Panc1 (cell line): Measurements from ENCODE around the gene CLECL1. TPM values are rescaled to one million over a fixed set of nuclear protein-coding genes. Genes with fewer than 3 reads are reported as not detected.

Source experiments
- ATAC-seq: fragments of 200-7000 bp; cut with Tn5 transposase; 2 replicates; pipeline ENCODE4 v1.9.1; 2020; ENCODE audit warnings: mild to moderate bottlenecking, moderate library complexity
- BruUV-seq: library from RNA; stranded (reverse); fragments of 400-500 nt; replicated peaks from 2 replicates; lab custom pipeline; 2021; lab: Mats Ljungman, UMichigan
- CTCF ChIA-PET: fragments of 300-600 bp; sonication (Branson Sonifier 250); formaldehyde crosslinking; loops from one replicate; lab custom pipeline; 2022; ENCODE audit warnings: antibody characterized with exemption; lab: Charles Lee
- POLR2A ChIA-PET: fragments of 300-600 bp; sonication (Branson Sonifier 250); formaldehyde crosslinking; loops from one replicate; lab custom pipeline; 2022; ENCODE audit warnings: antibody characterized with exemption; lab: Charles Lee
- DNase-seq: peaks from one replicate; pipeline ENCODE4 v3.0.0-alpha.2; 2010; ENCODE audit warnings: low read depth, low spot score
- H3K27ac ChIP-seq: 2 replicates; pipeline ENCODE4 v1.5.1; 2011; ENCODE audit warnings: mild to moderate bottlenecking, low read length, inconsistent platforms
- H3K27me3 ChIP-seq: fragments of 200-500 bp; sonication (Bioruptor generic); 2 replicates; pipeline ENCODE4 v1.6.0; 2014; ENCODE audit warnings: low read length, inconsistent platforms; ENCODE audit not compliant: control insufficient read depth, insufficient read depth
- H3K36me3 ChIP-seq: fragments of 200-500 bp; sonication (Bioruptor generic); 2 replicates; pipeline ENCODE4 v1.5.1; 2014; ENCODE audit warnings: inconsistent platforms, mild to moderate bottlenecking, low read length, moderate library complexity; ENCODE audit not compliant: control insufficient read depth, insufficient read depth
- H3K4me1 ChIP-seq: 2 replicates; pipeline ENCODE4 v1.5.1; 2011; ENCODE audit warnings: inconsistent platforms, mild to moderate bottlenecking, low read length, moderate library complexity; ENCODE audit not compliant: control insufficient read depth, insufficient read depth
- H3K4me3 ChIP-seq, 2 experiments: 2 replicates each; pipeline ENCODE4 v1.5.1; 2011 to 2012; ENCODE audit warnings: low read depth in 2 of 2, low read length in 2 of 2, mild to moderate bottlenecking in 2 of 2, inconsistent platforms in 1 of 2, moderate library complexity in 1 of 2
- H3K9me3 ChIP-seq: fragments of 200-500 bp; sonication (Bioruptor generic); 2 replicates; pipeline ENCODE4 v1.5.1; 2014; ENCODE audit warnings: low read depth, mild to moderate bottlenecking, inconsistent platforms, low read length, moderate library complexity; ENCODE audit not compliant: control insufficient read depth, insufficient read depth
- CTCF ChIP-seq: fragments of 450-650 bp; IDR thresholded peaks from 2 replicates; pipeline ENCODE4 v1.5.1; 2017; ENCODE audit warnings: mild to moderate bottlenecking
- POLR2AphosphoS5 ChIP-seq: IDR thresholded peaks from 2 replicates; pipeline ENCODE4 v1.6.1; 2012; ENCODE audit warnings: mild to moderate bottlenecking, low read depth, low read length, moderate library complexity
- REST ChIP-seq, 2 experiments: IDR thresholded peaks; 2 replicates each; pipeline ENCODE4 v1.6.1; 2011 to 2012; ENCODE audit warnings: low read depth in 2 of 2, control low read depth in 1 of 2, low read length in 1 of 2, mild to moderate bottlenecking in 1 of 2, moderate library complexity in 1 of 2; ENCODE audit not compliant: insufficient read depth in 1 of 2
- SIN3A ChIP-seq: IDR thresholded peaks from 2 replicates; pipeline ENCODE4 v1.6.1; 2012; ENCODE audit warnings: low read depth, mild to moderate bottlenecking, low read length, moderate library complexity, borderline replicate concordance; ENCODE audit not compliant: insufficient read depth
- TCF7L2 ChIP-seq: IDR thresholded peaks from 2 replicates; pipeline ENCODE4 v1.6.1; 2011; ENCODE audit warnings: mild to moderate bottlenecking, low read depth, low read length, inconsistent platforms
- in situ Hi-C: cut with HindIII; loops from 2 replicates; pipeline ENCODE4 v1.10.0; 2016; ENCODE audit warnings: low sequenced_read_pairs, low pct_unique_long_range_greater_than_20kb
- intact Hi-C: fragments of 100-400 bp; cut with micrococcal nuclease; formaldehyde crosslinking; loops from one replicate; pipeline ENCODE4 v1.10.0; 2022; ENCODE audit not compliant: unreplicated experiment
- total RNA-seq: library from RNA; stranded (reverse); gene quantifications from one replicate; pipeline ENCODE4 v1.2.1, GENCODE V29; 2021; ENCODE audit not compliant: unreplicated experiment

Gene CLECL1
- total RNA-seq, 1 experiment from 2014 or later, result not detected

GRCh38 chr12:9701380-9702154, 31.3 kb downstream of the CLECL1 start:
- intact Hi-C loops (loop anchor here (10.0 kb wide), 1 partner anchor 367 kb away; no protein-coding TSS in a partner anchor), in situ Hi-C loops (no loop called here)
- Histone ChIP-seq H3K9me3 (no peaks in the 10 kb centered on the region), H3K4me1 (no peaks in the 10 kb centered on the region), H3K27me3 (no peaks in the 10 kb centered on the region), H3K4me3 (no peak overlapping the region), H3K27ac (no peak overlapping the region), H3K36me3 (no peaks in the 10 kb centered on the region)
- DNase-seq (no peak), ATAC-seq (no peak)
- ChIA-PET CTCF (interaction anchor here (0.6 kb wide), 1 partner anchor 1006 kb away, joined by 11 read pairs; no protein-coding TSS in a partner anchor), POLR2A (no interaction called here)
- no peak for TF ChIP-seq REST (IDR thresholded peaks at IDR 0.05; ENCODE audit: insufficient read depth in 1 of 2, low read depth in 2 of 2, low read length in 1 of 2)
- no peak for TF ChIP-seq POLR2AphosphoS5
- no peak for TF ChIP-seq TCF7L2
- TF ChIP-seq CTCF, result no peak
- no peak for TF ChIP-seq SIN3A
- no TSS peak for BruUV-seq

DNA sequence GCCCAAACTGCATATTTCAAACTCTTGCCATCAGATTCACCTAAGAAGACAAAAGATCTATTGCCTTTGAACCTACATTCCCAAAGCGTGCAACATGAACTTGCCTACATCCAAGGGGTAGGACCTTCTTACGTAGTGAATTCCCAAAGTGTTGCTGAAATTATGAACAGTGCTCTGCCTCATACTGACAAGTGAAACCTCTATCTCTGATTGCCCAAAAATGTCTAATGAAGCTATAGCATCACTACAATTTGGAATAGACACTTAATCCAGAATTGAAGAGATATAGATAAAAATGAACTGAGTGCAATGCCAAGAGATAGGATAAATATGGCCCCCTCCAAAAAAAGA, 32.3 kb downstream of the CLECL1 start:
- Histone ChIP-seq H3K4me3 (no peak overlapping the region), H3K27ac (no peak overlapping the region), H3K9me3 (no peaks in the 10 kb centered on the region), H3K4me1 (no peaks in the 10 kb centered on the region), H3K27me3 (no peaks in the 10 kb centered on the region), H3K36me3 (no peaks in the 10 kb centered on the region)
- POLR2A ChIA-PET, result no interaction called here
- in situ Hi-C loops, result no loop called here
- TF ChIP-seq TCF7L2, result no peak
- TF ChIP-seq REST (IDR thresholded peaks at IDR 0.05; ENCODE audit: insufficient read depth in 1 of 2, low read depth in 2 of 2, low read length in 1 of 2), result no peak
- no peak for TF ChIP-seq SIN3A
- TF ChIP-seq POLR2AphosphoS5, result no peak
- no peak for TF ChIP-seq CTCF
- CTCF ChIA-PET, result no interaction called here
- intact Hi-C loops, result loop anchor here (10.0 kb wide), 1 partner anchor 366 kb away; no protein-coding TSS in a partner anchor
- BruUV-seq, result no TSS peak
- ATAC-seq (no peak), DNase-seq (no peak)
